SK-N-MC (cell line): Measurements from ENCODE around the gene ANKFY1.

Source experiments
- DNase-seq: peaks from one replicate; pipeline ENCODE4 v3.0.0-alpha.2; 2011; ENCODE audit warnings: low read depth, low spot score
- H3K27ac ChIP-seq: fragments of 200-600 bp; sonication (generic); 2 replicates; pipeline ENCODE4 v1.5.1; 2016; ENCODE audit warnings: mixed run types
- H3K36me3 ChIP-seq: fragments of 200-600 bp; sonication (generic); 2 replicates; pipeline ENCODE4 v1.6.1; 2017; ENCODE audit warnings: antibody characterized with exemption, low read length, mixed read lengths; ENCODE audit not compliant: insufficient read depth
- H3K4me3 ChIP-seq: fragments of 200-600 bp; sonication (generic); 2 replicates; pipeline ENCODE4 v1.5.1; 2016
- H3K9ac ChIP-seq: fragments of 200-600 bp; sonication (generic); 2 replicates; pipeline ENCODE4 v1.8.0; 2017; ENCODE audit warnings: mixed run types, mixed read lengths; ENCODE audit not compliant: insufficient read length
- H3K9me3 ChIP-seq: fragments of 200-600 bp; sonication (generic); 2 replicates; pipeline ENCODE4 v1.6.1; 2017; ENCODE audit warnings: low read depth, mild to moderate bottlenecking, antibody characterized with exemption, low read length, moderate library complexity, mixed read lengths
- EZH2 ChIP-seq: fragments of 200-600 bp; sonication (generic); IDR thresholded peaks from one replicate; pipeline ENCODE4 v1.6.1; 2017; ENCODE audit warnings: antibody characterized with exemption
- FOXP2 ChIP-seq: optimal IDR thresholded peaks from 2 replicates; pipeline ENCODE3; 2011; ENCODE audit warnings: mild to moderate bottlenecking, moderate library complexity; ENCODE audit not compliant: insufficient read depth; ENCODE audit errors: extremely low read length, control extremely low read depth
- POLR2AphosphoS5 ChIP-seq: IDR thresholded peaks from 2 replicates; pipeline ENCODE4 v1.6.1; 2012; ENCODE audit warnings: mild to moderate bottlenecking, low read depth, low read length, borderline replicate concordance

Gene ANKFY1

DNA sequence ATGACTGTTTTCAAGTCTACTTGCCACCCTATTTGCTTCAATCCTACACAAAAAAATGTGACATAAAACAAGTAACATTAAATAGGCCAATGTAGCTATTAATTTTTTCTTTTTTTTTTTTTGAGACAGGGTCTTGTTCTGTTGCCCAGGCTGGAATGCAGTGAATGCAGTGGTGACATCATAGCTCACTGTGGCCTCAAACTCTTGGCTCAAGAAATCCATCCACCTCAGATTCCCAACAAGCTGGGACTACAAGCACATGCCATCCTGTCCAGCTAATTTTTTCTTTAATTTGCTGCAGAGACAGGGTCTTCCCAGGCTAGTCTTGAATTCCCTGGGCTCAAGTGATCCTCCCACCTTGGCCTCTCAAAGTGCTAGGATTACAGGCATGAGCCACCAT, 29.4 kb downstream of the ANKFY1 start:
- H3K9ac ChIP-seq = no peak overlapping the region
- no peak for TF ChIP-seq EZH2
- no peak for TF ChIP-seq POLR2AphosphoS5
- TF ChIP-seq FOXP2 = no peak
- H3K9me3 ChIP-seq = no peaks in the 10 kb centered on the region
- no peak overlapping the region for H3K27ac ChIP-seq
- DNase-seq = no peak
- H3K36me3 ChIP-seq = peaks cover 70% of the 10 kb centered on the region
- H3K4me3 ChIP-seq = no peak overlapping the region

DNA sequence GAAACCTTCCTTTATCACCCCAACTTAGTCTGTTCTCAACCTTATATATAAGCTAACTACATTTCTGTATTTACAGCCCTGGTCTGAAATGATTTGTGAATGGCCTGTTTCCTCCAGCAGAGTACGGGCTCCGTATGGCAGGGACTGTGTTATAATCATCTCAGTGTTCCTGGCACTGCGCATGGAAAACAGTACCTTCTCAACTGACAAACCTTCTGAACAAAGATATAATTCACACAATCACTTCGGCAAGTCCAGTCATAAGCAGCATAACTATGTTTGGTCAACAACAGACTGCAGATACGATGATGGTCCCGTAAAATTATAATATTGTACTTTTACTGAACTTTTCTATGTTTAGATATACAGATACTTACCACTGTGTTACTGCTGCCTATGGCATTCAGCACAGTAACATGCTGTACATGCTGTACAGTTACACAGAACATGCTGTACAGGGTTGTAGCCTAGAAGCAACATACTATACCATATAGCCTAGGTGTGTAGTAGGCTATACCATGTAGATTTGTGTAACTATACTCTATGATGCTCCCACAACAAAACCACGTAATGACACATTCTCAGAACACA, 30.0 kb downstream of the ANKFY1 start:
- H3K36me3 ChIP-seq = peaks cover 65% of the 10 kb centered on the region
- H3K27ac ChIP-seq = no peak overlapping the region
- no peak for TF ChIP-seq POLR2AphosphoS5
- TF ChIP-seq EZH2 = no peak
- no peak for TF ChIP-seq FOXP2

GRCh38 chr17:4232168-4232813, 31.5 kb downstream of the ANKFY1 start:
- Histone ChIP-seq H3K27ac (peak overlapping the region; percentile 60), H3K9ac (no peak overlapping the region), H3K36me3 (peaks cover 63% of the 10 kb centered on the region), H3K4me3 (no peak overlapping the region), H3K9me3 (no peaks in the 10 kb centered on the region)
- TF ChIP-seq FOXP2 (no peak), EZH2 (no peak), POLR2AphosphoS5 (no peak)
- DNase-seq = no peak

More for the DNA sequence above, 30.0 kb downstream of the ANKFY1 start:
- no peak for DNase-seq
- no peaks in the 10 kb centered on the region for H3K9me3 ChIP-seq
- H3K9ac ChIP-seq = no peak overlapping the region
- H3K4me3 ChIP-seq = no peak overlapping the region

- Histone ChIP-seq H3K9me3 (no peaks in the 10 kb centered on the region), H3K4me3 (no peak overlapping the region), H3K9ac (no peak overlapping the region), H3K27ac (peak overlapping the region; percentile 66), H3K36me3 (peaks cover 47% of the 10 kb centered on the region)
- no peak for DNase-seq
- TF ChIP-seq EZH2 (no peak), POLR2AphosphoS5 (no peak), FOXP2 (no peak)
Measured at GRCh38 chr17:4229627-4230541, 33.9 kb downstream of the ANKFY1 start.

- Histone ChIP-seq H3K27ac (no peak overlapping the region), H3K36me3 (peaks cover 18% of the 10 kb centered on the region), H3K9me3 (no peaks in the 10 kb centered on the region), H3K9ac (no peak overlapping the region), H3K4me3 (no peak overlapping the region)
- no peak for TF ChIP-seq POLR2AphosphoS5
- no peak for TF ChIP-seq FOXP2
- TF ChIP-seq EZH2 = no peak
- DNase-seq = no peak
Measured at GRCh38 chr17:4221899-4222659, 41.7 kb downstream of the ANKFY1 start.

- H3K36me3 ChIP-seq = peaks cover 18% of the 10 kb centered on the region
- peak overlapping the region; percentile 81 for H3K27ac ChIP-seq
- peak overlapping the region; percentile 22 for H3K9ac ChIP-seq
- no peak for TF ChIP-seq FOXP2
- TF ChIP-seq POLR2AphosphoS5 = no peak
- no peak for TF ChIP-seq EZH2
- no peak overlapping the region for H3K4me3 ChIP-seq
- no peaks in the 10 kb centered on the region for H3K9me3 ChIP-seq
- no peak for DNase-seq
Measured at GRCh38 chr17:4221163-4221562, 42.6 kb downstream of the ANKFY1 start.

GRCh38 chr17:4220655-4221054, 43.1 kb downstream of the ANKFY1 start:
- no peaks in the 10 kb centered on the region for H3K9me3 ChIP-seq
- TF ChIP-seq EZH2 (no peak), POLR2AphosphoS5 (no peak), FOXP2 (no peak)
- peak overlapping the region; percentile 81 for H3K27ac ChIP-seq
- no peak for DNase-seq
- H3K9ac ChIP-seq = peak overlapping the region; percentile 22
- no peak overlapping the region for H3K4me3 ChIP-seq
- H3K36me3 ChIP-seq = peaks cover 18% of the 10 kb centered on the region

- H3K36me3 ChIP-seq = peaks cover 18% of the 10 kb centered on the region
- TF ChIP-seq FOXP2 = no peak
- TF ChIP-seq EZH2 = no peak
- TF ChIP-seq POLR2AphosphoS5 = no peak
- H3K9me3 ChIP-seq = no peaks in the 10 kb centered on the region
- no peak for DNase-seq
- H3K4me3 ChIP-seq = no peak overlapping the region
- no peak overlapping the region for H3K9ac ChIP-seq
- no peak overlapping the region for H3K27ac ChIP-seq
Measured at GRCh38 chr17:4219241-4219640, 44.5 kb downstream of the ANKFY1 start.
